Esophagus muscularis mucosa (tissue), 4 donors: ENCODE data around the gene MEGF6. TPM values are rescaled to one million over a fixed set of nuclear protein-coding genes. Genes with fewer than 3 reads are reported as not detected.

Experiments
- DNase-seq: peaks from one replicate; pipeline ENCODE4 v3.0.0-alpha.2; 2017; ENCODE audit errors: extremely low spot score
- H3K27ac ChIP-seq, 4 donors: fragments of 200-600 bp; sonication (generic); replicated peaks in 1 of 4; 1 replicate in 3 of 4; 2 replicates in 1 of 4; pipeline ENCODE4 v1.5.1; 2016 to 2019; ENCODE audit warnings: mild to moderate bottlenecking in 1 of 4
- H3K27me3 ChIP-seq, 4 donors: fragments of 200-600 bp; sonication (generic); one replicate each; pipeline versions ENCODE4 v1.5.1 to v1.6.0; 2016 to 2019
- H3K36me3 ChIP-seq, 4 donors: fragments of 200-600 bp; sonication (generic); one replicate each; pipeline ENCODE4 v1.5.1; 2016 to 2019
- H3K4me1 ChIP-seq, 4 donors: fragments of 200-600 bp; sonication (generic); one replicate each; pipeline ENCODE4 v1.5.1; 2016 to 2019
- H3K4me3 ChIP-seq, 4 donors: fragments of 200-600 bp; sonication (generic); 1 replicate in 2 of 4; 2 replicates in 2 of 4; pipeline ENCODE4 v1.5.1; 2016 to 2019; ENCODE audit warnings: mild to moderate bottlenecking in 4 of 4, moderate library complexity in 1 of 4
- H3K9me3 ChIP-seq, 4 donors: fragments of 200-600 bp; sonication (generic); 1 replicate in 3 of 4; 2 replicates in 1 of 4; pipeline ENCODE4 v1.5.1; 2016 to 2019
- CTCF ChIP-seq, 3 experiments: fragments of 200-600 bp in 2 of 3; fragments of 450-650 bp in 1 of 3; sonication (generic) in 2 of 3; IDR thresholded peaks; one replicate each; pipeline ENCODE4 v1.5.1; 2017 to 2019; ENCODE audit warnings: antibody characterized with exemption in 3 of 3, mild to moderate bottlenecking in 2 of 3, moderate library complexity in 1 of 3
- EP300 ChIP-seq: sonication (generic); formaldehyde crosslinking; IDR thresholded peaks from one replicate; pipeline ENCODE4 v1.6.1; 2017; ENCODE audit warnings: antibody characterized with exemption
- POLR2A ChIP-seq: fragments of 450-650 bp; IDR thresholded peaks from one replicate; pipeline ENCODE4 v1.6.1; 2017; ENCODE audit warnings: antibody characterized with exemption, moderate library complexity, mild to moderate bottlenecking, low read depth
- POLR2AphosphoS5 ChIP-seq, 2 donors: sonication (generic); formaldehyde crosslinking; IDR thresholded peaks; one replicate each; pipeline ENCODE4 v1.6.1; 2017; ENCODE audit warnings: antibody characterized with exemption in 2 of 2
- WGBS: methylation state at CpG from one replicate; pipeline ENCODE4 v1.1.5; 2018; 5-methylcytosine and 5-hydroxymethylcytosine counted together
- intact Hi-C: fragments of 100-400 bp; cut with DNase I; formaldehyde crosslinking; loops from one replicate; pipeline ENCODE4 v1.15.1; 2023
- total RNA-seq, 4 donors: library from RNA; depleted of rRNA; stranded (reverse); fragments of >200 nt; gene quantifications; one replicate each; pipeline versions ENCODE4 v1.1.0 to v1.2.1, GENCODE V29; 2016

Gene MEGF6
- total RNA-seq, 4 donors from 2014 or later, result 9.3 to 18.1 (median 12.7) TPM

GRCh38 chr1:3516911-3517675 lies 94.2 kb downstream of the MEGF6 start:
- Histone ChIP-seq H3K27ac (no peak overlapping the region), H3K4me1 (no peaks in the 10 kb centered on the region), H3K9me3 (no peaks in the 10 kb centered on the region), H3K27me3 (no peaks in the 10 kb centered on the region), H3K4me3 (no peak overlapping the region), H3K36me3 (peaks cover 0 to 6% (median 0%) of the 10 kb centered on the region in 4 donors)
- no peak for DNase-seq
- intact Hi-C loops, result no loop called here
- TF ChIP-seq POLR2A (no peak), POLR2AphosphoS5 (IDR thresholded peaks at IDR 0.05) (no peak), EP300 (no peak), CTCF (IDR thresholded peaks at IDR 0.05) (no peak)
- WGBS, result 70% methylated on average over 14 of the region's 27 CpGs

GRCh38 chr1:3516481-3516869 lies 94.8 kb downstream of the MEGF6 start:
- Histone ChIP-seq H3K4me1 (no peaks in the 10 kb centered on the region), H3K4me3 (no peak overlapping the region), H3K36me3 (peaks cover 0 to 5% (median 0%) of the 10 kb centered on the region in 4 donors), H3K27ac (no peak overlapping the region), H3K9me3 (no peaks in the 10 kb centered on the region), H3K27me3 (no peaks in the 10 kb centered on the region)
- WGBS, result 77% methylated on average over 6 of the region's 15 CpGs
- no peak for DNase-seq
- no peak for TF ChIP-seq CTCF (IDR thresholded peaks at IDR 0.05)
- no peak for TF ChIP-seq POLR2A
- TF ChIP-seq POLR2AphosphoS5 (IDR thresholded peaks at IDR 0.05), result no peak
- TF ChIP-seq EP300, result no peak
- intact Hi-C loops, result no loop called here

- H3K4me3 ChIP-seq, result no peak overlapping the region
- intact Hi-C loops, result no loop called here
- no peak overlapping the region for H3K27ac ChIP-seq
- 100% methylated on average over 7 of the region's 19 CpGs for WGBS
- no peaks in the 10 kb centered on the region for H3K4me1 ChIP-seq
- H3K27me3 ChIP-seq, result no peaks in the 10 kb centered on the region
- DNase-seq, result no peak
- no peak for TF ChIP-seq EP300
- TF ChIP-seq POLR2AphosphoS5 (IDR thresholded peaks at IDR 0.05), result no peak
- no peak for TF ChIP-seq POLR2A
- no peak for TF ChIP-seq CTCF (IDR thresholded peaks at IDR 0.05)
- H3K9me3 ChIP-seq, result no peaks in the 10 kb centered on the region
- H3K36me3 ChIP-seq, result peaks cover 0 to 3% (median 0%) of the 10 kb centered on the region in 4 donors
Measured at GRCh38 chr1:3515774-3516480, 95.4 kb downstream of the MEGF6 start.

GRCh38 chr1:3515272-3515671 lies 96.0 kb downstream of the MEGF6 start:
- Histone ChIP-seq H3K27ac (no peak overlapping the region), H3K36me3 (no peaks in the 10 kb centered on the region), H3K27me3 (no peaks in the 10 kb centered on the region), H3K4me1 (no peaks in the 10 kb centered on the region), H3K9me3 (no peaks in the 10 kb centered on the region), H3K4me3 (no peak overlapping the region)
- TF ChIP-seq POLR2A (no peak), POLR2AphosphoS5 (IDR thresholded peaks at IDR 0.05) (no peak), CTCF (IDR thresholded peaks at IDR 0.05) (no peak), EP300 (no peak)
- no peak for DNase-seq
- intact Hi-C loops, result no loop called here
- 93% methylated on average over 11 of the region's 12 CpGs for WGBS
